ENCODE measurements around the gene MYH15. TPM values are rescaled to one million over a fixed set of nuclear protein-coding genes. Genes with fewer than 3 reads are reported as not detected.

Gene MYH15
- total RNA-seq, 6 donors from 2014 or later = 0.20 to 7.3 (median 0.93) TPM

- TF ChIP-seq POLR2AphosphoS5 (IDR thresholded peaks at IDR 0.05) (no peak), CTCF (IDR thresholded peaks at IDR 0.05) (peak; percentile 46 to 76 (median 70))
- no peak overlapping the region for H3K27ac ChIP-seq
- H3K27me3 ChIP-seq = no peaks in the 10 kb centered on the region
- peaks cover 0 to 6% (median 0%) of the 10 kb centered on the region in 4 donors for H3K4me1 ChIP-seq
- no peaks in the 10 kb centered on the region for H3K9me3 ChIP-seq
- ATAC-seq (ENCODE audit: low FRiP score in 2 of 2) (peak; percentile 79 to 88), DNase-seq (peak in 1 of 2 donors; percentile 38)
- H3K36me3 ChIP-seq = no peaks in the 10 kb centered on the region
- no peak overlapping the region for H3K4me3 ChIP-seq
- 24 to 25% methylated on average over 4 of the region's 4 CpGs for WGBS, 2 donors
These were observed 32.8 kb downstream of the MYH15 start for GRCh38 chr3:108477511-108478147.

GRCh38 chr3:108475220-108475782, 35.1 kb downstream of the MYH15 start:
- no peak overlapping the region for H3K27ac ChIP-seq
- 72 to 73% methylated on average over 1 of the region's 1 CpG for WGBS, 2 donors
- H3K9me3 ChIP-seq = no peaks in the 10 kb centered on the region
- no peak for DNase-seq
- ATAC-seq (ENCODE audit: low FRiP score in 2 of 2) = no peak
- H3K36me3 ChIP-seq = no peaks in the 10 kb centered on the region
- H3K4me3 ChIP-seq = no peak overlapping the region
- no peaks in the 10 kb centered on the region for H3K27me3 ChIP-seq
- peaks cover 0 to 6% (median 0%) of the 10 kb centered on the region in 4 donors for H3K4me1 ChIP-seq
- TF ChIP-seq EP300 (IDR thresholded peaks at IDR 0.05) (no peak), CTCF (IDR thresholded peaks at IDR 0.05) (no peak), POLR2AphosphoS5 (IDR thresholded peaks at IDR 0.05) (no peak), POLR2A (IDR thresholded peaks at IDR 0.05) (no peak)

GRCh38 chr3:108474581-108474980, 35.8 kb downstream of the MYH15 start:
- Histone ChIP-seq H3K4me3 (no peak overlapping the region), H3K9me3 (no peaks in the 10 kb centered on the region), H3K27ac (no peak overlapping the region), H3K27me3 (no peaks in the 10 kb centered on the region), H3K4me1 (peaks cover 0 to 6% (median 0%) of the 10 kb centered on the region in 4 donors), H3K36me3 (no peaks in the 10 kb centered on the region)
- DNase-seq (no peak), ATAC-seq (ENCODE audit: low FRiP score in 2 of 2) (no peak)
- 84 to 95% methylated on average over 3 of the region's 3 CpGs for WGBS, 2 donors
- TF ChIP-seq POLR2AphosphoS5 (IDR thresholded peaks at IDR 0.05) (no peak), POLR2A (IDR thresholded peaks at IDR 0.05) (no peak), CTCF (IDR thresholded peaks at IDR 0.05) (no peak), EP300 (IDR thresholded peaks at IDR 0.05) (no peak)

- Histone ChIP-seq H3K4me3 (no peak overlapping the region), H3K4me1 (peaks cover 0 to 6% (median 0%) of the 10 kb centered on the region in 4 donors), H3K36me3 (no peaks in the 10 kb centered on the region), H3K9me3 (no peaks in the 10 kb centered on the region), H3K27me3 (no peaks in the 10 kb centered on the region), H3K27ac (no peak overlapping the region)
- ATAC-seq (ENCODE audit: low FRiP score in 2 of 2) (no peak), DNase-seq (no peak)
- TF ChIP-seq POLR2AphosphoS5 (IDR thresholded peaks at IDR 0.05) = no peak
- TF ChIP-seq EP300 (IDR thresholded peaks at IDR 0.05) = no peak
- TF ChIP-seq POLR2A (IDR thresholded peaks at IDR 0.05) = no peak
- no peak for TF ChIP-seq CTCF (IDR thresholded peaks at IDR 0.05)
These were observed 36.7 kb downstream of the MYH15 start for GRCh38 chr3:108473711-108474110.

Data from upper lobe of left lung (tissue), 6 donors.